GM12801 (cell line): Measurements from ENCODE around the gene MMP24OS.

Experiments
- CTCF ChIP-seq: IDR thresholded peaks from one replicate; pipeline ENCODE4 v1.5.1; 2011; ENCODE audit warnings: control low read depth; ENCODE audit not compliant: insufficient read length; ENCODE audit errors: extremely low read depth

Gene MMP24OS

GRCh38 chr20:35274172-35275092 lies 3.5 kb downstream of the MMP24OS start:
- no peak for TF ChIP-seq CTCF

GRCh38 chr20:35273449-35274171 lies 4.3 kb downstream of the MMP24OS start:
- TF ChIP-seq CTCF, result no peak

GRCh38 chr20:35271904-35272303 lies 6.0 kb downstream of the MMP24OS start:
- no peak for TF ChIP-seq CTCF

- TF ChIP-seq CTCF, result no peak
These were observed 6.6 kb downstream of the MMP24OS start for GRCh38 chr20:35271073-35271882.

GRCh38 chr20:35270021-35270902 lies 7.7 kb downstream of the MMP24OS start:
- no peak for TF ChIP-seq CTCF

GRCh38 chr20:35269055-35269781 lies 8.7 kb downstream of the MMP24OS start:
- peak; percentile 13 for TF ChIP-seq CTCF
